ENCODE results near the gene SEPTIN2.

DNA sequence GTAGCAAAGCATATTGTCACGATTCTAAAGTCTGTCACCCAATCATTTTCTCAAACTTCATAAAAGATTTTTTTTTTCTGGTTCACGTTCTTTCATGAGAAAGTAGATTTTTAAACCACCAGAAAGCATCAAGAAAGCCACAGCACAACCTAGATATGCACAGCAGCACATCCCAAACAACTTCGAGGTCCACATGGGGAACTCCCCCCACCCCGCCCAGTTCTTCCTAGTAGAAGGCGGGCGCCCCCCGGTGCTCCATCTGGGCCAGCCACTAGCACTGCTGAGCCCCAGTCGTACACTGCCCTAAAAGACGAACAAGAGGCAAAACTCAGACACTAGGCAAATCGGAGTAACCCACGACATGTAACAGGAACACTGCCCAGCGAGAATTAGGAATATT is 15.7 kb upstream of the SEPTIN2 start:
- TF ChIP-seq, protein P1, sequence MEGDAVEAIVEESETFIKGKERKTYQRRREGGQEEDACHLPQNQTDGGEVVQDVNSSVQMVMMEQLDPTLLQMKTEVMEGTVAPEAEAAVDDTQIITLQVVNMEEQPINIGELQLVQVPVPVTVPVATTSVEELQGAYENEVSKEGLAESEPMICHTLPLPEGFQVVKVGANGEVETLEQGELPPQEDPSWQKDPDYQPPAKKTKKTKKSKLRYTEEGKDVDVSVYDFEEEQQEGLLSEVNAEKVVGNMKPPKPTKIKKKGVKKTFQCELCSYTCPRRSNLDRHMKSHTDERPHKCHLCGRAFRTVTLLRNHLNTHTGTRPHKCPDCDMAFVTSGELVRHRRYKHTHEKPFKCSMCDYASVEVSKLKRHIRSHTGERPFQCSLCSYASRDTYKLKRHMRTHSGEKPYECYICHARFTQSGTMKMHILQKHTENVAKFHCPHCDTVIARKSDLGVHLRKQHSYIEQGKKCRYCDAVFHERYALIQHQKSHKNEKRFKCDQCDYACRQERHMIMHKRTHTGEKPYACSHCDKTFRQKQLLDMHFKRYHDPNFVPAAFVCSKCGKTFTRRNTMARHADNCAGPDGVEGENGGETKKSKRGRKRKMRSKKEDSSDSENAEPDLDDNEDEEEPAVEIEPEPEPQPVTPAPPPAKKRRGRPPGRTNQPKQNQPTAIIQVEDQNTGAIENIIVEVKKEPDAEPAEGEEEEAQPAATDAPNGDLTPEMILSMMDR (IDR thresholded peaks at IDR 0.05) = no peak
- TF ChIP-seq POLR2A (IDR thresholded peaks at IDR 0.05) = no peak

Measured in uterus (tissue), 2 donors.